Retinal pigment epithelial cell (primary cell): ENCODE data around the gene DPH2.
A peak's percentile ranks its signal among the peaks of the same experiment; 100 is the strongest.

Experiments
- DNase-seq: peaks from one replicate; pipeline ENCODE4 v3.0.0-alpha.2; 2010; ENCODE audit warnings: low read depth
- H3K4me3 ChIP-seq: 2 replicates; pipeline ENCODE4 v1.5.1; 2011; ENCODE audit warnings: mild to moderate bottlenecking, low read length, control low read depth, moderate library complexity
- CTCF ChIP-seq: conservative IDR thresholded peaks from 2 replicates; pipeline ENCODE4 v1.5.1; 2011; ENCODE audit warnings: low read depth, low read length, control low read depth, inconsistent platforms

The DPH2 gene

GRCh38 chr1:44002606-44003157 lies 32.9 kb downstream of the DPH2 start:
- no peak overlapping the region for H3K4me3 ChIP-seq
- TF ChIP-seq CTCF: peak; percentile 44
- DNase-seq: no peak

GRCh38 chr1:44008259-44008658 lies 38.4 kb downstream of the DPH2 start:
- H3K4me3 ChIP-seq: no peak overlapping the region
- no peak for TF ChIP-seq CTCF
- DNase-seq: no peak

- H3K4me3 ChIP-seq: no peak overlapping the region
- no peak for TF ChIP-seq CTCF
- DNase-seq: no peak
Observed at GRCh38 chr1:44010935-44011471, 41.2 kb downstream of the DPH2 start.

GRCh38 chr1:44012404-44012803 lies 42.6 kb downstream of the DPH2 start:
- no peak for TF ChIP-seq CTCF
- no peak overlapping the region for H3K4me3 ChIP-seq
- no peak for DNase-seq

- TF ChIP-seq CTCF: no peak
- DNase-seq: peak; percentile 54
- H3K4me3 ChIP-seq: no peak overlapping the region
Observed at GRCh38 chr1:44012941-44013609, 43.3 kb downstream of the DPH2 start.

- TF ChIP-seq CTCF: no peak
Observed at GRCh38 chr1:44013949-44014348, 44.1 kb downstream of the DPH2 start.

More at GRCh38 chr1:44013949-44014348, 44.1 kb downstream of the DPH2 start:
- H3K4me3 ChIP-seq: no peak overlapping the region
- DNase-seq: no peak
